ENCODE results near the gene SMIM5. TPM values are rescaled to one million over a fixed set of nuclear protein-coding genes. Genes with fewer than 3 reads are reported as not detected.

SMIM5 gene
- total RNA-seq, 1 donor from 2014 or later, result 1.7 TPM

DNA sequence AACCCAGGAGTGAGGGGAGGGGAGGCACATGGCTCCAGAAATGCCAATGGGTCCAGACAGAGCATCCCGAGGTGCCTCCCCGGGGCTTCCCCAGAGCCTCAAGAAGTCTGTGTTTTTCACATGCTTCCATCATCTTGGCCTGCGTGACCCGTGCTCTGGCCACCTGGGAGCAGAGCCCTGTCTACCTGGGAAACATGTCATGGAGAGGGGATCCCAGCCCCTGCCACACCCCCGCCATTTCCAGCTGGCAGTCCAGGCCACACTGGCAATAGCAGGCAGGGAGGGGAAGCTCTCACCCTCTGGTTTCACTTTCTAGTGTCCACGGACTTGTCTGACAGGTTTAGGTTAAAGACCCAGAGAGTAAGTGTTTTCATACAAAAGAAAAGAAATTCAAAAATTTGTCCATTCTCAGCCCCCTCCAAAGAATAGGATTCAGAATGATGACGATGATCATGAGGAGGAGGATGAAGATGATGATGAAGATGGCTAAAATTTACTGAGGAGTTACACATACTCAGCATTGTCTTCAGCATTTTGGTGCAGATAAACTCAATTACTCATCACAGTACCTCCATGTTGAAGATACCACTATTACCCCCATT lies 9.0 kb downstream of the SMIM5 start:
- Histone ChIP-seq H3K36me3 (ENCODE audit: control insufficient read depth, insufficient read depth, low read length) (peaks cover 1% of the 10 kb centered on the region), H3K27me3 (ENCODE audit: control insufficient read depth, insufficient read depth, low read length) (no peaks in the 10 kb centered on the region), H3K4me3 (ENCODE audit: low read depth, low read length) (no peak overlapping the region)
- TF ChIP-seq, protein P1, sequence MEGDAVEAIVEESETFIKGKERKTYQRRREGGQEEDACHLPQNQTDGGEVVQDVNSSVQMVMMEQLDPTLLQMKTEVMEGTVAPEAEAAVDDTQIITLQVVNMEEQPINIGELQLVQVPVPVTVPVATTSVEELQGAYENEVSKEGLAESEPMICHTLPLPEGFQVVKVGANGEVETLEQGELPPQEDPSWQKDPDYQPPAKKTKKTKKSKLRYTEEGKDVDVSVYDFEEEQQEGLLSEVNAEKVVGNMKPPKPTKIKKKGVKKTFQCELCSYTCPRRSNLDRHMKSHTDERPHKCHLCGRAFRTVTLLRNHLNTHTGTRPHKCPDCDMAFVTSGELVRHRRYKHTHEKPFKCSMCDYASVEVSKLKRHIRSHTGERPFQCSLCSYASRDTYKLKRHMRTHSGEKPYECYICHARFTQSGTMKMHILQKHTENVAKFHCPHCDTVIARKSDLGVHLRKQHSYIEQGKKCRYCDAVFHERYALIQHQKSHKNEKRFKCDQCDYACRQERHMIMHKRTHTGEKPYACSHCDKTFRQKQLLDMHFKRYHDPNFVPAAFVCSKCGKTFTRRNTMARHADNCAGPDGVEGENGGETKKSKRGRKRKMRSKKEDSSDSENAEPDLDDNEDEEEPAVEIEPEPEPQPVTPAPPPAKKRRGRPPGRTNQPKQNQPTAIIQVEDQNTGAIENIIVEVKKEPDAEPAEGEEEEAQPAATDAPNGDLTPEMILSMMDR (IDR thresholded peaks at IDR 0.05; ENCODE audit: insufficient read depth, low read length, poor library complexity, severe bottlenecking), result no peak
- DNase-seq (ENCODE audit: low read depth), result no peak

DNA sequence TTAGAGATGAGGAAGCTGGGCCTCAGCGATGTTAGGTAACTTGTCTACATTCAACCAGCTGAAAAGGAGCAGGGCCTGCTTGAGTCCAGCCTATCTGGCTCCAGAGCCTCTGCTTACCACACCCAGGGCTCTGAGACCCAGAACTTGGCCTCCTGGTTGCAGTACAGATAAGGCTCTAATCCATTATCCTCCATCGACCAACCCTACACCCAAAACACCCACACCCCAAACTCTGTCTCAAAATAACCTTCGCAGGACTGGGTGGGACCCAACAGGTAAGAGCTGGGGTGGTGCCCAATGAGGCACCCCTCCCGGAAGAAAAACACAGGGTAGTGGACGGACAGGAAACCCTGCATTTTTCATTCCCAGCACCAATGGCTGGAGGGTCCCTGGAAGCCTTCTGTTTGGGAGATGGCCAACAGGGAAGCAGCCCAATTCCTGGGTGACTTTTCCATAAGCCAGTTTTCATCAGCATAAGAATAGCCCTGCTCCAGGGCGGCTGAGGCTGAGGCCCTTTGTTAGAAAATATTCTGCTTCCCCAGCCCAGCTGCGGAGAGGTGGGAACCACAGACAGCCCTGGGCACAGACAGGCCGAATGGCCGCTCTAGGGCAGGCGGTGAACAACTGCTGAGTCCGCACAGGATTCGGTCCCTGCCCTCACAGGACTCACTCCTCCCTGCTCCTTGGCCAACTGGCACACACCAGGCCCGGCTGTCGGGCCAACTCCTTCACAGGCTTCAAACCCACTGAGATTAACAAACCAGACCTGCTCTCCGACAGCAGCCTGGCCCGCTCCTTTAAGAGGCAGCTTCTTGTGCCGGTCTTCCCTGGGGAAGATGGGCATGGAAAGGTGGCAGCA lies 9.8 kb downstream of the SMIM5 start:
- no peaks in the 10 kb centered on the region for H3K27me3 ChIP-seq (ENCODE audit: control insufficient read depth, insufficient read depth, low read length)
- DNase-seq (ENCODE audit: low read depth), result no peak
- peaks cover 1% of the 10 kb centered on the region for H3K36me3 ChIP-seq (ENCODE audit: control insufficient read depth, insufficient read depth, low read length)
- H3K4me3 ChIP-seq (ENCODE audit: low read depth, low read length), result no peak overlapping the region
- TF ChIP-seq, protein P1 (IDR thresholded peaks at IDR 0.05; ENCODE audit: insufficient read depth, low read length, poor library complexity, severe bottlenecking), result no peak

DNA sequence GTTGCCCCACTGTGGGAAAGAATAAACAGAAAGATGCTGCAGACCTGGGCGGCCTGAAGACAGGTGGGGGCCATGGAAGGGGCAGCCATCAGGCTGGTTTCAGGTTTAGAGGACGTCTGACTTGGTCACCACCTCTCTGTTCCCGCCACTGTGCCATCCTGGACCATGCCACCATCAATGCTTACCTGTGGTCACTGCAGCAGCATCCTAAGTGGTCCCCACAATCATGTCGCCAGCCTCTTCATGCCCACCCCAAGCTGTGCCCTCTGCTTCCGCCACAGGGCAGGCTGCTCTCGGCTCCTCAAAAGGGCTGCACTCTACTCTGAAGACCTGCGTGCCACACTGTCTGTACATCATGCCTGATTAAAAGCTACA lies 10.4 kb downstream of the SMIM5 start:
- DNase-seq (ENCODE audit: low read depth), result no peak
- H3K27me3 ChIP-seq (ENCODE audit: control insufficient read depth, insufficient read depth, low read length), result no peaks in the 10 kb centered on the region
- H3K4me3 ChIP-seq (ENCODE audit: low read depth, low read length), result no peak overlapping the region
- H3K36me3 ChIP-seq (ENCODE audit: control insufficient read depth, insufficient read depth, low read length), result peaks cover 1% of the 10 kb centered on the region
- TF ChIP-seq, protein P1 (IDR thresholded peaks at IDR 0.05; ENCODE audit: insufficient read depth, low read length, poor library complexity, severe bottlenecking), result no peak

DNA sequence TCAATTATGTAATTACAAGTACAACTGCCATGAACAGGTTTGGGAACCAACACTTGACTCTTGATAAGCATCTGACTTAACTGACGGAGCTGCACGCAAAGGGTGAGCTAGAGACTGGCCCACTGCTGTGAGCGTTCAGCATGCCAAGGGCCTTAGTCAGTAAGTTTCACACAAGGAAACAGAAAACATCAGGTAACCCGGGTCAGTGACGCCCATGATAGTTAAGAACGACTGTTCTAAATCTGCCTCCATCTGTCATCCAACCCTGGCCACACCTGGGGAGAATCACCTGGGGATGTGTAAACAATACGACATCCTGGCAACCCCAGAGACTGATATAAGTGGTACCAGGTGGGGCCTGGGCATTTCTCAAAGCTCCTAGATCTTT lies 12.3 kb downstream of the SMIM5 start:
- Histone ChIP-seq H3K36me3 (ENCODE audit: control insufficient read depth, insufficient read depth, low read length) (peaks cover 2% of the 10 kb centered on the region), H3K27me3 (ENCODE audit: control insufficient read depth, insufficient read depth, low read length) (no peaks in the 10 kb centered on the region), H3K4me3 (ENCODE audit: low read depth, low read length) (no peak overlapping the region)
- DNase-seq (ENCODE audit: low read depth), result peak; percentile 94
- TF ChIP-seq, protein P1 (IDR thresholded peaks at IDR 0.05; ENCODE audit: insufficient read depth, low read length, poor library complexity, severe bottlenecking), result no peak

DNA sequence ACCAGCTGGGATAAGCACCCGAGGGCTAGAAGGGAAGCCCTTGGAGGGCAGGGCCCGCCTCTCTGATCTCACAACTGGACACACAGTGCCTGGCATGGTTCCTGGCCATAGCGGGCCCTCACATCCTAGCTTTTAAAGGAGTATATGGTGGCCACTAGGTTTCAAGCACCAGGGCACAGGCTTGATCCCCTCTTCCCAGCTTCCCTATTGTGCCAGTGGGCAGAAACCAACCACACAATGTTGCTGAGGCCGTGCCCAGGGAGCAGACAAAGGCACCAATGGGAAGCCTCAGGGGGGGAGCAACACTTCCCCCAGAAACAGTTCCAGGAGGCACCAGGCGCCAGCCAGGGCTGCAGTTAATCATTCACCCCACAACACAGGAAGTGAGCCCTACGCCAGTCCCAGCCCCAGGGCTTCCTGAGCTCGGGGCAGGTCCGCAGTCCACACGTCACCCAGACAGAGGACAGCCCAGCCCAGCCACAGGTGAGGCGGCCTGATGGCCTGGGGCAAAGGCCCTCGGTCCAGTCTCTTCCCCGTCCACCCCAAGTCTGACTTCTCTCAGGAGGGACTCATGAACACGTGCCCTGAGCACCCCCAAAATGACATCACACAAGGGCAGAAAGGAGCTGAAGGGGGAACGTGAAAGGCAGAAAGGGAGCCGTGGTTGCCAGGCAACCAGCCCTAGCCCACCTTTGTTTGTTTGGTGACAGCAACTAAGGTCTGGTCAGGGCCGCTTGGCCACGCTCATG lies 12.8 kb downstream of the SMIM5 start:
- peak; percentile 86 for DNase-seq (ENCODE audit: low read depth)
- Histone ChIP-seq H3K4me3 (ENCODE audit: low read depth, low read length) (no peak overlapping the region), H3K36me3 (ENCODE audit: control insufficient read depth, insufficient read depth, low read length) (peaks cover 5% of the 10 kb centered on the region), H3K27me3 (ENCODE audit: control insufficient read depth, insufficient read depth, low read length) (no peaks in the 10 kb centered on the region)
- TF ChIP-seq, protein P1 (IDR thresholded peaks at IDR 0.05; ENCODE audit: insufficient read depth, low read length, poor library complexity, severe bottlenecking), result no peak

Data from kidney epithelial cell (primary cell).